GM10847 (cell line): ENCODE measurements around the gene FTO.

Source experiments
- POLR2A ChIP-seq: IDR thresholded peaks from 2 replicates; pipeline ENCODE4 v1.6.1; 2011; ENCODE audit not compliant: insufficient read length; ENCODE audit errors: extremely low read depth

FTO gene

DNA sequence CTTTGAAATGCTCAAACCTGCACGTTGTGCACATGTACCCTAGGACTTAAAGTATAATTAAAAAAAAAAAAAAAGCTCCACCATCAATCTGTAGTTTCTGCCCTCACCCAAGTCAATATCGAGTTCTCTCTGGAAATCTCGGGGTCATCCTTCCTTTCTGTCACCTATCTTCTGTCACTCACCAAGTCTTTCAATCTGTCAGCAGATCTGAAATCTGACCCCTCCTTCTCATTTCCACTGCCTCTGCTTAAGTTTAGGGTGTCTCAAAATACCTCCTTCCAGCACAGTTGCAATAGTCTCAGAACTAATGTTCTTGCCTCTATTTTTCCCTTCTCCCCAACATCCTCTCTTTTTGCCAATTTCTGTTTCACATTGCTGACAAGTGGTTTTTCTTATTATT lies 32.3 kb downstream of the FTO start:
- TF ChIP-seq POLR2A: no peak

DNA sequence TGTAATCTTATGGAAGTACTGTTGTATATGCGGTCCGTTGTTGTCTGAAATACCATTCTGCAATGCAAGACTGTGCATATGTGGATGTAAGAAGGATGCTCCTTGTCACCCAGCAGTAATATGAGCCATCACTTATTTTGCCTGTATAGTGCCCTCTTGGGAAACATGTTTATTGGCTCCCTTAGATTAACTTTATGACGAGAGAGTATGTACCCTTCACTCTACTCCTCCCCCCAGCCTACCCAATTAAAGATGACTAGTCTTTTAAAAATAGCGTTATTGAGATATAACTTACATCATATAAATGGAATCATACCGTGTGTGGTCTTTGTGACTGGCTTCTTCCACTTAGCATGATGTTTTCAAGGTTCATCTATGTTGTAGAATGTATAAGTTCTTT lies 33.6 kb downstream of the FTO start:
- TF ChIP-seq POLR2A: no peak

DNA sequence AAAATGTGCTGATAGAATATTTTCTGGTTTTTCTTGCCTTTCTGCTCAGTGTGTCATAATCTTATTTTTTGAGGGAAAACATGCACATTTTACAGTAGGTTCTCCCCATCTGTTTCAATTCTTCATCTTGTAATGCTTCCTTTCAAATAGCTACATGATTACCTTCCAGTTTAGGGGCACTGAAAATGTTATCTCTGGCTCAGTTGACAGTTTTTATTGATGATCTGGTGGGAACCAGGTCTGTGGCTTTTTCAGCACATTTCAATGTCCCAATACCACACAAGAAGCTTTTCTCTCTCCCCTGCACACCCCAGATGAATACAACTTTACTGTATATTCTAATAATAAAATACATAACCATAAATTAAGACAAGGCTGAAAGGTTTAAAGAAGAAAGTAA lies 36.5 kb downstream of the FTO start:
- no peak for TF ChIP-seq POLR2A

DNA sequence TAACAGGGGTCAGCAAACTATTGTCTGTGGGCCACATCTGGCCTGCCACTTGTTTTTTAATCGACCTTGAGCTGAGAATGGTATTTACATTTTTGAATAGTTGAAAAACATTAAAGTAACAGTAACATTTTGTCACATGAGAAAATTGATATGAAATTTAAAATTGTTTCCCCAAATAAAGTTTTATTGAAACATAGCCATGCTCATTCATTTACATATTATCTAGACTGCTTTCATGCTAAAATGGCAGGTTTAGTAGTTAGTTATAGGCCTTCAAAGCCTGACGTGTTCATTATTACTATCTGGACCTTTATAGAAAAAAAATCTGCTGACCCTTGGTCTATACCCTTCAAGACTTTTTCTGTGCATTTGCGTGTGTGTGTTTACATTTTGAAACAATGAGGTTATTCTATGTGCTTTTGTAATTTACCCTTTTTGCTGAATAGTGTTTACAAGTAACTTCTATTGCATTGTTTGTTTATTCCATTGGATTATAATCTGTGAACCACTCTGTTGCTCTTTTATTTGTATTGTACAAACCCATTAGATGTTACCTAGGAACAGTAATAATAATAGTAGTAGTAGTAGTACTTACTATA lies 37.1 kb downstream of the FTO start:
- no peak for TF ChIP-seq POLR2A

DNA sequence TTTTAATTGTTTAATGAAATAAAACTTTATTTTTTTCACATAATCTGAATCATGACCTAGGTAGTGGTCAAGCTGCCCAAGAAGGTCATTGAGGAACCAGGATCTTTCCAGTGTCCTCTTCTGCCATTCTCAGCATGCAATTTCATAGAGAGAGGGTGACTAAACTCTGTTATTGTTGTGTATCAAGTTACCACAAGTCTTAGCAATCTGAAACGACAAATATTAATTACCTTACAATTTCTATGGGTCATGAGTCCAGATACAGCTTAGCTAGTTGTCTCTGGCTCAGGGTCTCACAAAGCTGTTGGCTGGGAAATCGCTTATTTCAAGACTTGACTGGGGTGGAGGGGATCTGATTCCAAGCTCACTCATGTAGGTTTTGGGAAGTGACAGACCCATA lies 37.6 kb downstream of the FTO start:
- TF ChIP-seq POLR2A: no peak

DNA sequence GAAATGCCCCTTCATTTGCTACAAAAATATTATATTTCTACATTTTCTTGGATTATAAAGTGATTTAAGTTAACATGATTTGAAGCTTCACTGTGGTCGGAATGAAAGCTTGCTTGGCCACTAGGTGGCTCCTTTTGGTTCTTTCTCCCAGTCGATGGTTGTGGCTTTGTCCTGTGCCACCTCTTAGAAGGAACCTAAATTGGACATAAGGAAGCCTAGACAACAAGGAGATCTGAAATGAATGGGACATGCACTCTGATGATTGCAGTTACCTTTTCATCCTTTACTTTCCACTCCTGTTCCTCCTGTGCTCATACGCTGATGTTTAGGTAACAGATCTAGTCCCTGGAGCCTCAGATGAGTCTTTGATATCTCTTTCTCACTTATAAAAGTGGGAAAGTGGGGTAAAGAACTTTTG lies 39.2 kb downstream of the FTO start:
- no peak for TF ChIP-seq POLR2A

DNA sequence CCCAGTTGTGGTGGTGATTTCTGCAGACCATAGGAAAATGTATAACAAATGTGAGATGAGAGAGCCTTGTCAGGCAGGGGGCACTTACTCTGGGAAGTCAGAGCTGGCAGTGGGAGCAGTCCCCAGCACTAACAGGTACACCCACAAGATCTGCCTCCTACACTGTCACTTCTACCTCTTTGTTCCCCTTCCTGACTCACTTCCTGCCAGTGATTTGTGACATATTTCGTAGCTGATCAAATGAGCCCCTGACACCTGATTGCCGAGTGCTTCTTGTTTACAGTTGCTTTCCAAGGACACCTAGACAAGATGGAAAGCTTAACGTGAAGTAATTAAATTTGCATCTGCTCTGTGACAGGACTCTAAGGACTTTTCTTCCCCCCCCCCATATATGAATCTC lies 40.5 kb downstream of the FTO start:
- TF ChIP-seq POLR2A: no peak

DNA sequence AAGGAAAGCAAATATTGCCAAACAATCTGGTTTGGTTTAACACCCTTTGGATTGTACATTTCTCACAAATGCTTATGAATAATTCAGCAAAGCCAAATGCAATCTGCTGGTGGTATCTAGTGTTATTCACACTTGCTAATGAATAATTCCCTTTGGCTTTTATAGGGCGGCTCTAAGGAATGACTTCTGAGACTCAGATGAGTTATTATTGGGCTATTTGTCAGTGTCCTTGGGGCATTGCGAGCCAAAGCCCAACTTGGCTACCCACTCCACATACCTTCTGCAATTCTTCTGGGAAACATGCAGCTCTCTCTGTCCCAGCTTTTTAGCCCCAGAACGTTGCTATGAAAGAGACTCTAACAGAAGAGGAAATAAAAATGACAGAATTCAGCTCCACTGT lies 41.1 kb downstream of the FTO start:
- no peak for TF ChIP-seq POLR2A

DNA sequence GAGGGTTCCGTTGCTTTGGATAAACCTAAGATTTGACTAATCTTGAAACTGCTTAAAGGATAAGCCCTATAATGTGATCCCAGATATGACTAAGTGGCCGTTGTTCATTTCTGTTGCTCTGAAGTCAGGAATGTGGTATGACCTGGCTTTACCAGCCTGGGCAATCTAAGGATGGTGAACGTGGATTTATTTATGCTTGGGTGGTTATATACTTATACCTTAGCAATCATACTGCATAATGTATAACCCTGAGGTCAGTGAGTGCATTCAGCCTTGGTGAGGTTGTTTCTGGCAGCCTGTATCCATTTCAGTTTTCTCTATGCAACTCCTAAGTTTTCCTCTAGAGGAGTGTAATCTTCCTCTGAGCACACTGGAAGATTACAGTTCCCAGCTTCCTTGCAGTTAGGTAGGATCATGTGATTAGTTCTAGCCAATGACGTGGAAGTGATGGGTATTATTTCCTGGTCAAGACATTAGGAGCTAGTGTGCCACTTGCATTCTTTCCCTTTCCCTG lies 41.9 kb downstream of the FTO start:
- no peak for TF ChIP-seq POLR2A

DNA sequence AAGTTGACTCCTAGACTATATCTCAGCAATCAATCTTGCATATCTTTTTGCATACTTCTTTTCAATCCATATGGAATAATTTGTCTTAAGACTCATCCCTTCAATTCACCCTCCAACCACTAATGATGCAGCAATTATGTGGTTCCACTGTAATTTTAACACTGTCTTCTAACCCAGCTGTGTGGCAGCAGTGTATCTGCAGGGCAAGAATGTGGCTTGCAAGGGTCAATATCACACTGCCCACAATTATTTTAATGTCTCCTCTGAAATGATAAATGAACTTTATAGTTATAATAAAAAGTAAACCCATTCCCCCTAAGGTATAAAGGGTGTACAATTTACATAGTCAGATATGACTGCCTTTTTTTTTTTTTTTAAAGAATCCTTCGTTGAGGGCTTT lies 48.6 kb downstream of the FTO start:
- no peak for TF ChIP-seq POLR2A

DNA sequence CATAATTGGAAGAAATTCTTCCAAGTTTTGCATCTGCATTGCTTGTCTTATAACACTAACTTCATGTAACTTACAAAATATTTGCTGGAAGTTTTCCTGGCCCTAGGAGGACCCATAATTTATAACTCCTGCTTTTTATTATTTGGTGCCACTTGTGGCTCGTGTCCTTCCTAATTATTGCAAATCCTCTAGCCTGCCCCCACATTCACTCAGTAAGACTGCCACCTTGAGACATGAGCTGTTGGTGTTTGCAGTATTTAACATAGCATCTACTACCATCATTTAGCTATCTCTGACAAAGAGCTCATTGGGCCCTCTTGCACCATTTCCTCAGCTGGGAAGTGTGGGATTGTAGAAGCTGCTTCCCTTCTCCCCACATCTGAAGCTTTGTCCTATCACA lies 49.5 kb downstream of the FTO start:
- no peak for TF ChIP-seq POLR2A

DNA sequence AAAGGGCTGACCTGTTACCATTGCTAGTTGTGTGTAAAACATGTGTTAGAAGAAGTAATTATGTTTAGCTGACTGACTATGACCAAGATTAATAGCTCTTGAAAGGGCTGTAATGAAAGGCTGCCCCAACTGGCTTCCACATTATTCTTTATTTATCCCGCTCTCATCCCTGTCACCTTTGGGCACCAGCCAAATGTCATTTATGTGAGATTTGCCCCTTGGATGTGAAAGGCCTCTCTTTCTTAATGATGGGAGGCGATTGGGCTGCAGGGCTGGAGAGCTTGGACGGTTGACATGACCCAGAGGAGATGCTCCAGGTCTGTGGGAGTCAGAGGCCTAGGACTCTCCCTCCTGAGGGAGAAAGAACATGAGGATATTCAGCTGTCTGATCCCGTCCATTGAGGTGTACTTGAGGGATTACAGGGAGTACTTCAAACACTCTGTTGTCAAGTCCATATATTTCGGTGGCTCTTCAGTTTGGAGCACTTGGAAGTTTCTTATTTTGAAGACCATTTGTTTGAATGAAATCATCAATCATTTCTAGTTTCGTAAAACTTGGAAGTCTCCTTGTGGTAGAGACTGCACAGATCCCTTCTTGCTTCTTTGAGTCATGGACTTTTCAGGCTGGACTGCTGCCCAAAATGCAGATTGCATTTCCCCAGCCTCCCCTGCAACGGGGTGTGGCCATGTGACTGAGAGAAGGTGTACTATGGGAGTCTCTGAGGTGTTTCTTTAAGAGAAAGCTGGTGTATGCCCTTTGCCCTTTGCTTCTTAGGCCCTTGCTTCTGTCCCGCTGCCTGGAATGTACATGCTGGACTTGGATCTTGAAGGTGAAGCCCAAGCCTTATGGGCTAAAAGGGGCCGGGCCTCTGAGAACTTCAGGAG lies 51.3 kb downstream of the FTO start:
- TF ChIP-seq POLR2A: no peak

DNA sequence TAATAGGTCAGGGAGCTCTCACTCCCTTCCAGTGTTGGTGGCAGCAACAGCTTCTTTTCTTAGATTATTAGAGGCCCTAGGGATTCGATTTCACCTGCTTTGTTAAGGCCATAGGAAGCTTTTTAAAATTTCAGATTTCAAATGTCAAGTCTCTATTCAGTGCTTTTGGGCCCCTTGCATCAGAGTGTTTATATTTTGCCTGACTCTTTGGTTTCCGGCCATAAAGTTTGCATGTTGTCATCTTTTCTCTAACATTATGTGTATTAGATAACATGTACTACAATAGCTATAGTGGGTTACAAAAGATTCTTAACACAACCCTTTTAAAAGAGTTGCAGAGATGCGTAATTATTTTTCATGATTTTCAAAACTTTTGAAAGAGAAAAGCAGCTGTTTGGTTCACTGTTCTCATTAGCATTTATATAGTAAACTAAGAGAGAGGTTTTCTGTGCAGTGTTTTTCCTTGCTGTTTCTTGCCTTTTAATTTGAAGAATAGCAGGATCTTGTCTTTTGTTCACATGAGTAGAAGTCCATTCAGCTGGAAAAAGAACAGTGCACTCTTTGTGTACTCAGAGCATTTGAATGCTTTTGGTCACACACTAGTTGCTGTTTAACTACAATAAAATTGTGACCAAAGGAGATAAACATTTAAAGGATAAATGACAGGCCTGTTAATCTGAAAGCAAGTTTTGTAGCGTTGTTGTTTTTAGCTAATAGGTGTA lies 52.5 kb downstream of the FTO start:
- TF ChIP-seq POLR2A: no peak

DNA sequence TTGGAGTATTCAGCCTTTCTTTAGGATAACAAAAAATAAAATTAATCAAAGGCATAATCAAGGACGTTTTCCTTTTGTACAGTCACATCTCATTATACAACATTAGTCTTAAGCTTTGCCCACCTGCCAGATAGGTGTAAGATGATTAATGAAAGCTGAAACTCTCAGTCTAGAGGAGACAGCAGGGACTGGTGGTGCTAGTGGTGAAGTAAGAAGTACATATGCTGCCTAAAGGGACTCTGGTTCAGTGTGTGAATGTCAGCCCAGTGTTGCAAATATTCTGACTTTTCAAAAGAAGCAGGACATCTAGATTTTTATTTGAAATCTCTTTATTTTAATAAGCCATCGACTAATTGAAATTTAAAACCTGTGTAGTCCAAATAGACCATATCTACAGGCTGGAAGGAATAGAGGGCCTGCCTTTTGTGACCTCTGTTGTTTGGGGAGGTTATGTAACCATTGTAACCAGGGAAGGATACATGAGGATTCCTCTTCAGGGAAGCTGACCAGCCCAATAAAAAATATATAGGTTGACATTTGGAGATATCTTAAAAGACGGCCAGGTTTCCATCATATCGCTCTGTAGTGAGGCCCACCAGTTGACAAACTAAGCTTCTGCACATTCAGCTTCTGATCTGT lies 54.1 kb downstream of the FTO start:
- TF ChIP-seq POLR2A: no peak

DNA sequence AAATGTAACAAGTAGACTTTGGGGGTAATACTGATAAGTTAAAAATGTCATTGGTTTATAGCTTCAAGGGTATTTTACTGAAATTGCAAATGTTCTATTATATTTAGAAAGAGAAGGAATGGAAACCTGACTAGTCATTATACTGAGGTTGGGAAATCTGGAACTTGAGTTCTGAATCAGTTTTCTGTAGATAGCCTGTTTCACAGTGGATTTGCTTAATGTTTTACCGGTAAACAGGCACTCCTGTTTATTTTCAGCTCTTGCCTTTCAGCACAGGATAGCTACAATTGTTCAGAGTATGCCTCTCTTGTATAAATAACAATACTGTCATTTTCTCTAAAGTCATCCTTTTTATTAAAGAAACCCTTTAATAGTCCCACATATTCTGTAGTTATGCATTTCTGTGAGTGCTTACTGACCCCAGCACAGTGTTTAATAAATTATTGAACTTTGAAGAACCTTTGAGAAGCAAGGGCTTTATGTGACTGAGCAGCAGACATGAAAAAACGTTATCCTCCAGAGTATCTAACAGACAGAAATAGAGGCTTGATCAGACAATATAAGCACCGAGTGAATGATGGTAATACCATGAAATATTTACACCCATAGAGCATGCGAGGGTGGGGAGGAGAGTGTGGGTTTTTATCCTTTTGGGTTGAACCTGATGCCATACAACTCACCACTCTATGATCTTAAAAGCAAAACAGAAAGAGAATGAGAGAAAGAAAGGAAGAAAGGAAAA lies 58.2 kb downstream of the FTO start:
- TF ChIP-seq POLR2A: no peak
